ENCODE data around the gene RNF151. TPM values are rescaled to one million over a fixed set of nuclear protein-coding genes. Genes with fewer than 3 reads are reported as not detected.

Gene RNF151
- total and polyA plus RNA-seq, 2 of the 13 experiments (the other 11 are each of a cell fraction or from before 2014, with no cell fraction given): not detected

GRCh38 chr16:2009791-2010510, 43.3 kb downstream of the RNF151 start, which contains the start of gene ZNF598 (continued):
- TF ChIP-seq PRDM10 (CRISPR knock-in tag; IDR thresholded peaks at IDR 0.05; ENCODE audit: low read depth) (no peak), KDM3A (CRISPR knock-in tag; IDR thresholded peaks at IDR 0.05; ENCODE audit: low read depth) (no peak), ZNF746 (CRISPR knock-in tag; IDR thresholded peaks at IDR 0.05) (0 out of 2 replicates have a peak, but pooled peaks have one; percentile 43), FOXO4 (CRISPR knock-in tag; conservative IDR thresholded peaks at IDR 0.05) (peak; percentile 62; the same call in 1 of the 2 replicates), ZNF691 (CRISPR knock-in tag; IDR thresholded peaks at IDR 0.05; ENCODE audit: borderline replicate concordance, low read depth) (no peak), STAT6 (CRISPR knock-in tag; IDR thresholded peaks at IDR 0.05; ENCODE audit: borderline replicate concordance) (no peak), ZNF530 (CRISPR knock-in tag; IDR thresholded peaks at IDR 0.05; ENCODE audit: low read depth) (no peak), TP53 (CRISPR knock-in tag; conservative IDR thresholded peaks at IDR 0.05) (no peak), SETDB1 (CRISPR knock-in tag; IDR thresholded peaks at IDR 0.05; ENCODE audit: borderline replicate concordance) (no peak), SOX13 (IDR thresholded peaks at IDR 0.05) (no peak), SOX13 (CRISPR knock-in tag; conservative IDR thresholded peaks at IDR 0.05 in 1 of 2, IDR thresholded peaks at IDR 0.05 in 1 of 2) (no peak), POLR2AphosphoS5 (IDR thresholded peaks at IDR 0.05; ENCODE audit: low read depth, low read length) (peak; percentile 44), SP5 (CRISPR knock-in tag; IDR thresholded peaks at IDR 0.05; ENCODE audit: borderline replicate concordance, low read depth) (peak; percentile 34; the same call in 1 of the 2 replicates), RXRB (CRISPR knock-in tag; IDR thresholded peaks at IDR 0.05; ENCODE audit: borderline replicate concordance) (peak; percentile 30; the same call in 1 of the 2 replicates), PBX2 (CRISPR knock-in tag; IDR thresholded peaks at IDR 0.05) (no peak), ZFP1 (CRISPR knock-in tag; IDR thresholded peaks at IDR 0.05) (no peak), MXD1 (CRISPR knock-in tag; IDR thresholded peaks at IDR 0.05) (peak; percentile 90), HHEX (CRISPR knock-in tag; IDR thresholded peaks at IDR 0.05) (no peak), MATR3 (CRISPR knock-in tag; IDR thresholded peaks at IDR 0.05) (no peak)

Measured in HepG2 (cell line).